Upper lobe of right lung (tissue), 1 donor: Measurements from ENCODE around the gene TMEM91. TPM values are rescaled to one million over a fixed set of nuclear protein-coding genes. Genes with fewer than 3 reads are reported as not detected.
A peak's percentile ranks its signal among the peaks of the same experiment; 100 is the strongest.

Source experiments
- ATAC-seq: fragments of 200-7000 bp; cut with Tn5 transposase; one replicate; pipeline ENCODE4 v1.9.1; 2020; ENCODE audit warnings: mild to moderate bottlenecking, moderate library complexity
- DNase-seq: peaks from one replicate; pipeline ENCODE4 v3.0.0-alpha.2; 2020
- H3K27ac ChIP-seq: fragments of 200-600 bp; one replicate; pipeline ENCODE4 v1.8.0; 2022
- H3K27me3 ChIP-seq: fragments of 200-600 bp; one replicate; pipeline ENCODE4 v1.8.0; 2022; ENCODE audit warnings: mild to moderate bottlenecking
- H3K36me3 ChIP-seq: fragments of 200-600 bp; one replicate; pipeline ENCODE4 v1.8.0; 2022
- H3K4me1 ChIP-seq: fragments of 200-600 bp; one replicate; pipeline ENCODE4 v1.8.0; 2022
- H3K4me3 ChIP-seq: fragments of 200-600 bp; one replicate; pipeline ENCODE4 v1.8.0; 2022; ENCODE audit warnings: mild to moderate bottlenecking
- H3K9me3 ChIP-seq: fragments of 200-600 bp; one replicate; pipeline ENCODE4 v1.8.0; 2022
- intact Hi-C: fragments of 100-400 bp; cut with DNase I; formaldehyde crosslinking; loops from one replicate; pipeline ENCODE4 v1.11.0; 2022
- long read RNA-seq: library from polyadenylated mRNA; unstranded; transcript quantifications from one replicate; pipeline ENCODE4 v2.0.0, GENCODE V29; 2021
- total RNA-seq: library from RNA; stranded (reverse); fragmentation: NEBNext Ultra II Directional; extraction: Animal tissue kit (Norgen Biotek cat#: 25700); gene quantifications from one replicate; pipeline ENCODE4 v1.2.1, GENCODE V29; 2021
- TF ChIP-seq, protein P1 (sequence below): fragments of 200-600 bp; IDR thresholded peaks from one replicate; pipeline ENCODE4 v1.8.0; 2022; ENCODE audit warnings: antibody characterized with exemption
- donor health status: DM: no; HTN: yes; CAD: no; lungs with severe emphysema.

TMEM91 gene
- total RNA-seq: 19.5 TPM
- long read RNA-seq, transcript TMEM91-210 (3 exons, 1,610 nt): major isoform, 12 of 40 reads
- long read RNA-seq, partial matches to known transcripts: 2 of 40 reads
- long read RNA-seq, other reads (novel, unspliced or antisense): 16 of 40 reads

DNA sequence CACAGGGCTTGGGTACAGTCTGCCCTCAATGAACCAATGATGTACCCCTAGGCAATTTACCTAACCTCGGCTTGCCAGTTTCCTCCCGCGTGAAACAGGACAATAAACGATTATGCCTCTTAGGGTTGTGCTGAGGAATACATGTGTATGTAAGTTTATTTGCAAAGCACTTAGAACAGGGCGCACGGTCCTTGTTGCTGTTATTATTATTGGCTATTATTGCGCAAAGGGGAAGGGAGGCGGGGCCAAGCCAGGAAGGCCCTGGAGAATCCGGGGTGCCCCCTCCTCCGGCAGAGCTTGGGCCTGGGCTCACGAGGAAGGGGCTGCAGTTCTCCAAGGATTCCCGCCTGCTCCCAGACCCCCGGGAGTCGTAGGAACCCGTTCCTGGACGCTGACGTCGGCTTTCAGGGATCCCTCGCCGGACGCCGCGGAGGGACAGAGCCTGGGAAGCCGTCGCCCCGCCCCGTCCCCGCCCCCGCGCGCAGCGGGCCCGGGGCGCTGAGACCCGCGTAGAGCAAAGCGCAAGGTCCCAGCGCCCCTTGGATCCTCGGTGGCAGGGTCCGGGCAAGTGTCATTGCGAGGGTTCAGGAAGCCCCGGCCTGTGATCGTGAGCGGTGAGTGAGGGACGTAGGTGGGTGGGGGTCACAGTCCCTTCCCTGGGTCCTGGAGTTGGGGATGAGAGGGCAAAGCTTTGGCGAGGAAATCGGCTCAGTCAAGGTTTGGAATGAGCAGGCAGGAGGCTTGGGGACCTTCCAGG is at the start of gene TMEM91:
Gene TMEM91, plus strand, starts transcription at position 293 of the 757 bp plus-strand sequence. CDS start 1,777 bp downstream, outside the sequence.
- Histone ChIP-seq H3K4me1 (peaks cover 18% of the 10 kb centered on the region), H3K27ac (peak within 1 kb of the TSS; percentile 80), H3K9me3 (no peaks in the 10 kb centered on the region), H3K36me3 (no peaks in the 10 kb centered on the region), H3K27me3 (no peaks in the 10 kb centered on the region), H3K4me3 (peak within 1 kb of the TSS; percentile 77)
- DNase-seq (peak; percentile 80), ATAC-seq (peak; percentile 73)
- intact Hi-C loops: no loop called here
- TF ChIP-seq, protein P1, sequence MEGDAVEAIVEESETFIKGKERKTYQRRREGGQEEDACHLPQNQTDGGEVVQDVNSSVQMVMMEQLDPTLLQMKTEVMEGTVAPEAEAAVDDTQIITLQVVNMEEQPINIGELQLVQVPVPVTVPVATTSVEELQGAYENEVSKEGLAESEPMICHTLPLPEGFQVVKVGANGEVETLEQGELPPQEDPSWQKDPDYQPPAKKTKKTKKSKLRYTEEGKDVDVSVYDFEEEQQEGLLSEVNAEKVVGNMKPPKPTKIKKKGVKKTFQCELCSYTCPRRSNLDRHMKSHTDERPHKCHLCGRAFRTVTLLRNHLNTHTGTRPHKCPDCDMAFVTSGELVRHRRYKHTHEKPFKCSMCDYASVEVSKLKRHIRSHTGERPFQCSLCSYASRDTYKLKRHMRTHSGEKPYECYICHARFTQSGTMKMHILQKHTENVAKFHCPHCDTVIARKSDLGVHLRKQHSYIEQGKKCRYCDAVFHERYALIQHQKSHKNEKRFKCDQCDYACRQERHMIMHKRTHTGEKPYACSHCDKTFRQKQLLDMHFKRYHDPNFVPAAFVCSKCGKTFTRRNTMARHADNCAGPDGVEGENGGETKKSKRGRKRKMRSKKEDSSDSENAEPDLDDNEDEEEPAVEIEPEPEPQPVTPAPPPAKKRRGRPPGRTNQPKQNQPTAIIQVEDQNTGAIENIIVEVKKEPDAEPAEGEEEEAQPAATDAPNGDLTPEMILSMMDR: no peak

DNA sequence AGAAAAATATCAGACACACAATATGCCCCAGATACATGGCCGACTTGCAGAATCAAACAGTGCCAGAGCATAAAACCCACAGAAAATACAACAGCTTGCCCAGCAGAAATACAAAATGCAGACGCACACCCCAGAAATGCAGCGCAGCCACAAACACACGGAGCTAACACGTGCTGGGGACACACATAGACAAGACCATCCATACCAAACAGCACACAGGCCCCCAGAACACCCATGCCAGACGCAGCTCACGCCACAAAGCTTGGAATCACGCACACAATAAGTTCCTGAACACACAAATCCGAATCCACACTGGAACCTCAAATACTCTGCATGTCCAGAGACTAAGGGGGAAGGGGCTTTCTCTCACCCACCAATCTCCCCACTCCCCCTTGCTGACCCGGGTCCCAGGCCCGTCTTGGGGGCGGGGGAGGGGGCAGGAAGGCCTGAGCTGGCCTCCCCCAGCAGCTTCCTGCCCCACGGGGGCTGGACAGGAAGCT is 49.2 kb upstream of the TMEM91 start:
- no peak for ATAC-seq
- no peaks in the 10 kb centered on the region for H3K27me3 ChIP-seq
- peak overlapping the region; percentile 80 for H3K27ac ChIP-seq
- intact Hi-C loops: no loop called here
- no peak for DNase-seq
- H3K4me1 ChIP-seq: peaks cover 82% of the 10 kb centered on the region
- peaks cover 28% of the 10 kb centered on the region for H3K36me3 ChIP-seq
- H3K4me3 ChIP-seq: peak overlapping the region; percentile 36
- H3K9me3 ChIP-seq: no peaks in the 10 kb centered on the region
- TF ChIP-seq, protein P1: no peak

DNA sequence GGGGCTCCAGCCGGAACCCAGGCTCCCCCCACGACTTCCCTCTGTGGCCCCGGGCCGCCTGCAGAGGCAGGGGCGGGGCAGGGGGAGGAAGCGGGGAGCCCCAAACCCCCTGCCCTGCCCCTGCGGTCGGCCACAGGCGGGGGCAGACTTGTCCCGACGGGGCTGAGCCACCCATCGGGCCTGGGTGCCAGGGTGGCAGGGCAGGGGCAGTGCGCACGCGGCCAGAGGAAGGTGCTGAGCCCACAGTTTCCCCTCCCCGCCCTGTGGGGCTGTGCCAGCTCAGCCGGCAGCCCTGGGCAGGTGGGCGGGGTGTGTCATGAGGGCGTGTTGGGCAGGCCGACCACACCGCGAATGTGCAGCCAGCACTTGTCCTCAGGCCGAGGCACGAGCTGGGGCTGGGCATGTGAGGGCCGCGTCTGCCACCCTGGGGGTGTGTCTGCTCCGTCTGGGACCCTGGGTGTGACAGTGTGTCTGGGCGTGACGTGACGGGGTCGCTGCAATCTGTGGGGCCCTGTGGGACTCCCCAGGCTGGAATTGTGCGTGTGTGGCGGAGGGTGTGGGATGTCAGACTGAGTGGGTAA is 48.7 kb upstream of the TMEM91 start:
- Histone ChIP-seq H3K27ac (peak overlapping the region; percentile 80), H3K9me3 (no peaks in the 10 kb centered on the region)
- TF ChIP-seq, protein P1: no peak

DNA sequence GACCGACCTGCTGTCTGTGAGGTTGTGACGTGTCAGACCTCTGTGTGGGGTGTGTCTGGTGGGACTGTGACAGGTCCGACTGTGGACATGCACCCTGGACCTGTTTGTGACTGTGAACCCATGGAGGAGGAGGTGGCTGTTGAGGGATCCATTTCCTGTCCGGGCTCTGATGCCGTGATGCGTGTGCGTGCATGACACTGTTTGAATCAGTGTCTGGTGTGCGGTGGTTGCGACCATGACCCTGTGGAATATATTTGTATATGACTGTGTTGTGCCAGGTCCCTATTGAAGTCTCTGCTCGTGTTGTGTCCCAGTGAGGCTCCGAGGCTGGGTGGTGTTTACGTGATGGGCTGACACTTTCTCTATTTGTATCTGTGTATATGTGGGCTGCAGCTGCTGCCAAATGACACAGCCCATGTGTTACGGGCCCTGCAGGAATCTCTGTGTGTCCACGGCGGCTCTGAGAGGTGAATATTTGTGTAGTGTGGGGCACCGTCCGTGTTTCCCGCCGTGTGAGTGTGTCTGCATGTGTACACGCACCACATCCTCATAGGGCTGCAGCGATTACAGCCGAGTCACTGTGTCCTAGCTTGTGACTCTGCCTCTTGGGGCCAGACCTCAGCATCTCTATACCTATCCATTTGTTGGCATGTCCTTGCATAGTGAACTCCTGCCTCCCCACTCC is 48.0 kb upstream of the TMEM91 start:
- peak overlapping the region; percentile 80 for H3K27ac ChIP-seq
- no peaks in the 10 kb centered on the region for H3K27me3 ChIP-seq
- ATAC-seq (peak; percentile 17), DNase-seq (no peak)
- intact Hi-C loops: no loop called here
- peaks cover 37% of the 10 kb centered on the region for H3K36me3 ChIP-seq
- peaks cover 71% of the 10 kb centered on the region for H3K4me1 ChIP-seq
- TF ChIP-seq, protein P1: no peak
- no peaks in the 10 kb centered on the region for H3K9me3 ChIP-seq
- H3K4me3 ChIP-seq: peak overlapping the region; percentile 36

More for the DNA sequence above, 48.7 kb upstream of the TMEM91 start:
- H3K4me1 ChIP-seq: peaks cover 77% of the 10 kb centered on the region
- intact Hi-C loops: no loop called here
- DNase-seq (peak; percentile 96), ATAC-seq (peak; percentile 85)
- H3K36me3 ChIP-seq: peaks cover 34% of the 10 kb centered on the region
- no peaks in the 10 kb centered on the region for H3K27me3 ChIP-seq
- H3K4me3 ChIP-seq: peak overlapping the region; percentile 36

DNA sequence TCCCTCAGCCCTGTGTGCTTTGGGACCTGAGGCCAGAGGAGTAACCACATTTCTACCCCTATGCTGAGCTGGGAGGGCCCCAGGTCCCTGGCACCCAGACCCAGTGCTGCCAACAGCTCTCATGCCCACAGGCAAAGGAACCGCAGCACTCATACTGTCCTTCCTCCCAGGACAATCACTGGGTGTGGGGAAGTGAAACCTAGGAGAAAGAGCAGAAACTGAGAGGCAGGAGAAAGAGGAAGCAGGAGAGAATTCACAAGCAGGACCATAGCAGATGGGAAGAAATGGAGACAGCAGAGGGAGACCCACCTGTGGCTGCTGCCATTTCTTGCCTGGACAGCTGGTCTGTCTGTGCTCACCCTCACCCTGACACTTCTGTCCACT is 47.5 kb upstream of the TMEM91 start:
- TF ChIP-seq, protein P1: no peak
- peak; percentile 43 for ATAC-seq
- intact Hi-C loops: no loop called here
- no peak for DNase-seq
- Histone ChIP-seq H3K36me3 (peaks cover 42% of the 10 kb centered on the region), H3K27ac (peak overlapping the region; percentile 80), H3K4me3 (no peak overlapping the region), H3K9me3 (no peaks in the 10 kb centered on the region), H3K4me1 (peaks cover 65% of the 10 kb centered on the region), H3K27me3 (no peaks in the 10 kb centered on the region)
